Endothelial cell of umbilical vein (primary cell): ENCODE measurements around the gene SLC22A7.

ENCODE experiments used
- JUN ChIP-seq: IDR thresholded peaks from 2 replicates; pipeline ENCODE4 v1.6.1; 2011; ENCODE audit warnings: borderline replicate concordance, low read depth; ENCODE audit not compliant: insufficient read length, insufficient read depth
- MYC ChIP-seq: IDR thresholded peaks from one replicate; pipeline ENCODE4 v1.6.1; 2011; ENCODE audit warnings: mild to moderate bottlenecking, low read depth, low read length
- POLR2A ChIP-seq: IDR thresholded peaks from 2 replicates; pipeline ENCODE4 v1.6.1; 2012; ENCODE audit warnings: low read depth, mild to moderate bottlenecking, control low read depth, low read length

- TF ChIP-seq MYC: no peak
- no peak for TF ChIP-seq POLR2A
- TF ChIP-seq JUN: no peak
These were observed 36.5 kb downstream of the SLC22A7 start for GRCh38 chr6:43334466-43335095.
